ENCODE measurements around the gene IRF4.

Gene IRF4

GRCh38 chr6:431986-432385 lies 40.4 kb downstream of the IRF4 start:
- no peaks in the 10 kb centered on the region for H3K79me2 ChIP-seq (ENCODE audit: control insufficient read depth, insufficient read depth, low read length, poor library complexity)
- no peak overlapping the region for H3K9ac ChIP-seq (ENCODE audit: low read length)
- H2AK5ac ChIP-seq (ENCODE audit: low read length) = no peak overlapping the region
- H3K4ac ChIP-seq (ENCODE audit: low read depth, low read length) = no peak overlapping the region
- peak in 1 of 2 donors; percentile 15 for DNase-seq
- H2BK5ac ChIP-seq (ENCODE audit: low read depth, low read length, poor library complexity) = no peak overlapping the region
- no peak overlapping the region for H3K4me3 ChIP-seq (ENCODE audit: low read depth, low read length)
- no peak overlapping the region for H2AFZ ChIP-seq (ENCODE audit: insufficient read depth, low read length, poor library complexity)
- no peaks in the 10 kb centered on the region for H3K9me3 ChIP-seq (ENCODE audit: insufficient read depth, low read depth, low read length)
- H3K4me2 ChIP-seq (ENCODE audit: low read length) = no peak overlapping the region
- no peaks in the 10 kb centered on the region for H3K79me1 ChIP-seq (ENCODE audit: low read length)
- H3K27me3 ChIP-seq (ENCODE audit: insufficient read depth, low read length) = no peaks in the 10 kb centered on the region
- H4K8ac ChIP-seq (ENCODE audit: low read depth, low read length) = no peak overlapping the region
- no peaks in the 10 kb centered on the region for H3K36me3 ChIP-seq (ENCODE audit: control insufficient read depth in 1 of 2, insufficient read depth in 2 of 2, low read length in 2 of 2)
- no peaks in the 10 kb centered on the region for H3K4me1 ChIP-seq (ENCODE audit: control insufficient read depth in 1 of 2, insufficient read depth in 2 of 2, low read length in 2 of 2)
- H4K91ac ChIP-seq (ENCODE audit: low read depth, low read length) = no peak overlapping the region
- no peak overlapping the region for H2BK12ac ChIP-seq (ENCODE audit: low read length)
- H3K23ac ChIP-seq (ENCODE audit: low read length) = no peak overlapping the region
- no peak overlapping the region for H3K18ac ChIP-seq (ENCODE audit: low read length)
- H3K27ac ChIP-seq (ENCODE audit: low read depth, low read length) = no peak overlapping the region
- no peak overlapping the region for H4K12ac ChIP-seq (ENCODE audit: low read depth, low read length)
- WGBS (ENCODE audit: extremely low coverage, insufficient coverage, insufficient read length) = no CpG with 5 or more reads among the region's 6 CpGs
- H2BK120ac ChIP-seq (ENCODE audit: insufficient read depth, low read length, poor library complexity) = no peak overlapping the region
- no peak overlapping the region for H3K14ac ChIP-seq (ENCODE audit: low read length)

GRCh38 chr6:434051-434705 lies 42.6 kb downstream of the IRF4 start:
- Histone ChIP-seq H3K27me3 (ENCODE audit: insufficient read depth, low read length) (no peaks in the 10 kb centered on the region), H3K9ac (ENCODE audit: low read length) (no peak overlapping the region), H3K9me3 (ENCODE audit: insufficient read depth, low read depth, low read length) (no peaks in the 10 kb centered on the region), H3K79me1 (ENCODE audit: low read length) (no peaks in the 10 kb centered on the region), H3K23ac (ENCODE audit: low read length) (no peak overlapping the region), H2BK5ac (ENCODE audit: low read depth, low read length, poor library complexity) (no peak overlapping the region), H4K12ac (ENCODE audit: low read depth, low read length) (no peak overlapping the region), H3K36me3 (ENCODE audit: control insufficient read depth in 1 of 2, insufficient read depth in 2 of 2, low read length in 2 of 2) (no peaks in the 10 kb centered on the region), H2BK120ac (ENCODE audit: insufficient read depth, low read length, poor library complexity) (no peak overlapping the region), H3K18ac (ENCODE audit: low read length) (no peak overlapping the region), H3K4me1 (ENCODE audit: control insufficient read depth in 1 of 2, insufficient read depth in 2 of 2, low read length in 2 of 2) (no peaks in the 10 kb centered on the region), H4K91ac (ENCODE audit: low read depth, low read length) (no peak overlapping the region), H3K79me2 (ENCODE audit: control insufficient read depth, insufficient read depth, low read length, poor library complexity) (no peaks in the 10 kb centered on the region), H3K4me3 (ENCODE audit: low read depth, low read length) (no peak overlapping the region), H3K14ac (ENCODE audit: low read length) (no peak overlapping the region), H2BK12ac (ENCODE audit: low read length) (no peak overlapping the region), H4K8ac (ENCODE audit: low read depth, low read length) (no peak overlapping the region), H3K4ac (ENCODE audit: low read depth, low read length) (no peak overlapping the region), H3K4me2 (ENCODE audit: low read length) (no peak overlapping the region), H2AFZ (ENCODE audit: insufficient read depth, low read length, poor library complexity) (no peak overlapping the region), H2AK5ac (ENCODE audit: low read length) (no peak overlapping the region), H3K27ac (ENCODE audit: low read depth, low read length) (no peak overlapping the region)
- no CpG with 5 or more reads among the region's 14 CpGs for WGBS (ENCODE audit: extremely low coverage, insufficient coverage, insufficient read length)
- DNase-seq = no peak

- Histone ChIP-seq H3K9me3 (ENCODE audit: insufficient read depth, low read depth, low read length) (no peaks in the 10 kb centered on the region), H2BK5ac (ENCODE audit: low read depth, low read length, poor library complexity) (no peak overlapping the region), H3K4me2 (ENCODE audit: low read length) (no peak overlapping the region), H3K9ac (ENCODE audit: low read length) (no peak overlapping the region), H3K36me3 (ENCODE audit: control insufficient read depth in 1 of 2, insufficient read depth in 2 of 2, low read length in 2 of 2) (no peaks in the 10 kb centered on the region), H3K4me1 (ENCODE audit: control insufficient read depth in 1 of 2, insufficient read depth in 2 of 2, low read length in 2 of 2) (no peaks in the 10 kb centered on the region), H3K14ac (ENCODE audit: low read length) (no peak overlapping the region), H4K8ac (ENCODE audit: low read depth, low read length) (no peak overlapping the region), H3K27me3 (ENCODE audit: insufficient read depth, low read length) (no peaks in the 10 kb centered on the region), H3K23ac (ENCODE audit: low read length) (no peak overlapping the region), H2BK12ac (ENCODE audit: low read length) (no peak overlapping the region), H2AFZ (ENCODE audit: insufficient read depth, low read length, poor library complexity) (no peak overlapping the region), H3K4me3 (ENCODE audit: low read depth, low read length) (no peak overlapping the region), H3K27ac (ENCODE audit: low read depth, low read length) (no peak overlapping the region), H3K79me1 (ENCODE audit: low read length) (no peaks in the 10 kb centered on the region), H2BK120ac (ENCODE audit: insufficient read depth, low read length, poor library complexity) (no peak overlapping the region), H3K4ac (ENCODE audit: low read depth, low read length) (no peak overlapping the region), H4K91ac (ENCODE audit: low read depth, low read length) (no peak overlapping the region), H2AK5ac (ENCODE audit: low read length) (no peak overlapping the region), H3K79me2 (ENCODE audit: control insufficient read depth, insufficient read depth, low read length, poor library complexity) (no peaks in the 10 kb centered on the region), H3K18ac (ENCODE audit: low read length) (no peak overlapping the region), H4K12ac (ENCODE audit: low read depth, low read length) (no peak overlapping the region)
- WGBS (ENCODE audit: extremely low coverage, insufficient coverage, insufficient read length) = no CpG with 5 or more reads among the region's 50 CpGs
- no peak for DNase-seq
Observed at GRCh38 chr6:435441-436307, 44.1 kb downstream of the IRF4 start.

GRCh38 chr6:436308-437036 lies 44.9 kb downstream of the IRF4 start:
- Histone ChIP-seq H2AFZ (ENCODE audit: insufficient read depth, low read length, poor library complexity) (no peak overlapping the region), H3K79me1 (ENCODE audit: low read length) (no peaks in the 10 kb centered on the region), H3K27ac (ENCODE audit: low read depth, low read length) (no peak overlapping the region), H3K9ac (ENCODE audit: low read length) (no peak overlapping the region), H2BK5ac (ENCODE audit: low read depth, low read length, poor library complexity) (no peak overlapping the region), H3K4me2 (ENCODE audit: low read length) (no peak overlapping the region), H3K4ac (ENCODE audit: low read depth, low read length) (no peak overlapping the region), H2BK12ac (ENCODE audit: low read length) (no peak overlapping the region), H4K8ac (ENCODE audit: low read depth, low read length) (no peak overlapping the region), H3K23ac (ENCODE audit: low read length) (no peak overlapping the region), H3K14ac (ENCODE audit: low read length) (no peak overlapping the region), H3K18ac (ENCODE audit: low read length) (no peak overlapping the region), H3K27me3 (ENCODE audit: insufficient read depth, low read length) (no peaks in the 10 kb centered on the region), H2BK120ac (ENCODE audit: insufficient read depth, low read length, poor library complexity) (no peak overlapping the region), H3K4me3 (ENCODE audit: low read depth, low read length) (no peak overlapping the region), H4K12ac (ENCODE audit: low read depth, low read length) (no peak overlapping the region), H4K91ac (ENCODE audit: low read depth, low read length) (no peak overlapping the region), H3K4me1 (ENCODE audit: control insufficient read depth in 1 of 2, insufficient read depth in 2 of 2, low read length in 2 of 2) (no peaks in the 10 kb centered on the region), H3K9me3 (ENCODE audit: insufficient read depth, low read depth, low read length) (no peaks in the 10 kb centered on the region), H3K79me2 (ENCODE audit: control insufficient read depth, insufficient read depth, low read length, poor library complexity) (no peaks in the 10 kb centered on the region), H3K36me3 (ENCODE audit: control insufficient read depth in 1 of 2, insufficient read depth in 2 of 2, low read length in 2 of 2) (no peaks in the 10 kb centered on the region), H2AK5ac (ENCODE audit: low read length) (no peak overlapping the region)
- DNase-seq = no peak
- WGBS (ENCODE audit: extremely low coverage, insufficient coverage, insufficient read length) = no CpG with 5 or more reads among the region's 25 CpGs

Data from trophoblast cell (in vitro differentiated cells and primary cell).